A549 treated with dexamethasone at 1 μM for 4 hours (cell line): ENCODE results near the gene INAVA. TPM values are rescaled to one million over a fixed set of nuclear protein-coding genes. Genes with fewer than 3 reads are reported as not detected.

Experiments
- total RNA-seq: library from RNA; stranded (reverse); fragments of 200-300 nt; extraction: Qiagen RNA extraction; gene quantifications from 5 replicates; pipeline ENCODE4 v1.2.3, GENCODE V29; 2022

Gene INAVA
- 37.8 to 52.6 TPM (median 46.6 TPM) in 5 replicates for total RNA-seq

GRCh38 chr1:200894712-200895442 is at the start of gene INAVA:
Gene INAVA (plus strand): TSS chr1:200894900. CDS start chr1:200898401, 3,501 bp downstream.

DNA sequence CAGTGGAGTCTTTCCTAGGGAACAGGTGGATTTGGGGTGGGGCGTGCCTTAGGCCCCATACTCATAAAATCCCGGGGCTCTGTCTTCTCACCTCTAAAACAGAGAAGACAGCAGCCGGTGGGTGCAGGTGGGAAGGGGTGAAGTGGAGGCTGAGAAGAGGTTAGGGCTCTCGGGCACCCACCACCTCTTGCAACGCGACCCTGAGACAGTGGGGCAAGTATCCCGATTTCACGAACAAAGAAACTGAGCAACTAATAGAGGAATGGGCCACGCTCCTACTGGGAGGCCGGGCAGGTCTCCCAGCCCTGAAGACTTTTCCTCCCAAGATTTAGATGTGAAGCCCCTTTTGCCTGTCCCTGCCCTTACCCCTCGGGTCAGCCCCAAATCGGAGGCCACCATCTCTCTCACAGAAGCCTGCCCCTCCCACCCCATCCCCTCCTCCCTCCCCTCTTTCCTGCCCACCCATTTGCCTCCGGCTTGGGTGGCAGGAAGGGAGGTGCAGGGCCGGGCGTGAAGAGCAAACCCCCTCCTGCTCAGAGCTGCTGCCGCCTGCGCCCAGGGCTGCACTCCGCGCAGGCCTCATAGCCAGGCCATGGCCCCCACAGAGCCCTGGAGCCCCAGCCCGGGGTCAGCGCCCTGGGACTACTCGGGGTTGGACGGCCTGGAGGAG is 22.1 kb upstream of the INAVA start, which contains the start of gene GPR25:
Gene GPR25, plus strand, starts transcription at position 536 of the 670 bp plus-strand sequence. Its CDS starts 57 bp downstream, at position 593.

Other genes with a start within 250 kb of the INAVA start
- 12.3 to 15.2 TPM (median 13.8 TPM) in 5 replicates for gene DDX59, start 225.0 kb upstream of the INAVA start, total RNA-seq
- gene CAMSAP2, start 156.0 kb upstream of the INAVA start, total RNA-seq = 17.0 to 26.2 TPM (median 22.5 TPM) in 5 replicates
- not detected in 5 replicates for gene GPR25, start 21.9 kb upstream of the INAVA start, total RNA-seq
- gene KIF21B, start 128.8 kb downstream of the INAVA start, total RNA-seq = 1.2 to 2.4 TPM (median 2.1 TPM) in 5 replicates
- gene CACNA1S, start 217.5 kb downstream of the INAVA start, total RNA-seq = 0.01 TPM in 1 of 5 replicates, not detected in the others
- gene ASCL5, start 232.3 kb downstream of the INAVA start, total RNA-seq = 0.09 to 0.13 TPM (median 0.11 TPM) in 5 replicates